GM19238 (cell line): ENCODE data around the gene KCNMA1.

Experiments used
- DNase-seq: peaks from one replicate; pipeline ENCODE4 v3.0.0; 2011; ENCODE audit warnings: low spot score; ENCODE audit not compliant: insufficient read length

Gene KCNMA1

GRCh38 chr10:76918106-76918505, 719.5 kb downstream of the KCNMA1 start:
- no peak for DNase-seq

- DNase-seq = no peak
These were observed 720.5 kb downstream of the KCNMA1 start for GRCh38 chr10:76917071-76917470.

- no peak for DNase-seq
These were observed 721.1 kb downstream of the KCNMA1 start for GRCh38 chr10:76916536-76916935.

- no peak for DNase-seq
These were observed 722.3 kb downstream of the KCNMA1 start for GRCh38 chr10:76915316-76915715.

GRCh38 chr10:76911184-76911583, 726.4 kb downstream of the KCNMA1 start:
- DNase-seq = no peak

GRCh38 chr10:76910184-76910962, 727.2 kb downstream of the KCNMA1 start:
- DNase-seq = no peak

GRCh38 chr10:76906256-76906655, 731.4 kb downstream of the KCNMA1 start:
- DNase-seq = no peak

GRCh38 chr10:76905251-76905650, 732.4 kb downstream of the KCNMA1 start:
- no peak for DNase-seq

- no peak for DNase-seq
These were observed 734.1 kb downstream of the KCNMA1 start for GRCh38 chr10:76903387-76903945.

GRCh38 chr10:76902949-76903348, 734.7 kb downstream of the KCNMA1 start:
- DNase-seq = no peak

GRCh38 chr10:76901701-76902100, 735.9 kb downstream of the KCNMA1 start:
- DNase-seq = no peak

- no peak for DNase-seq
These were observed 738.1 kb downstream of the KCNMA1 start for GRCh38 chr10:76899490-76899889.

GRCh38 chr10:76892766-76893479, 744.7 kb downstream of the KCNMA1 start:
- no peak for DNase-seq

- DNase-seq = no peak
These were observed 750.2 kb downstream of the KCNMA1 start for GRCh38 chr10:76887223-76888010.

- DNase-seq = no peak
These were observed 751.8 kb downstream of the KCNMA1 start for GRCh38 chr10:76885816-76886215.

- no peak for DNase-seq
These were observed 752.8 kb downstream of the KCNMA1 start for GRCh38 chr10:76884673-76885275.

- no peak for DNase-seq
These were observed 754.0 kb downstream of the KCNMA1 start for GRCh38 chr10:76883596-76883995.

GRCh38 chr10:76882796-76883195, 754.8 kb downstream of the KCNMA1 start:
- DNase-seq = no peak

GRCh38 chr10:76882245-76882644, 755.4 kb downstream of the KCNMA1 start:
- DNase-seq = no peak

GRCh38 chr10:76881477-76882220, 756.0 kb downstream of the KCNMA1 start:
- no peak for DNase-seq

GRCh38 chr10:76880931-76881330, 756.7 kb downstream of the KCNMA1 start:
- DNase-seq = no peak
